Esophagus squamous epithelium (tissue), 5 donors: ENCODE measurements around the gene NRG3. TPM values are rescaled to one million over a fixed set of nuclear protein-coding genes. Genes with fewer than 3 reads are reported as not detected.

Source experiments
- DNase-seq: peaks from one replicate; lab custom pipeline; 2025; lab: John Stamatoyannopoulos, UW
- H3K27ac ChIP-seq, 4 donors: fragments of 200-600 bp; sonication (generic); one replicate each; pipeline ENCODE4 v1.5.1; 2016 to 2019; ENCODE audit warnings: mild to moderate bottlenecking in 1 of 4
- H3K27me3 ChIP-seq, 4 donors: fragments of 200-600 bp; sonication (generic); 1 replicate in 3 of 4; 2 replicates in 1 of 4; pipeline versions ENCODE4 v1.5.1 to v1.6.0; 2017 to 2021; ENCODE audit warnings: antibody characterized with exemption in 1 of 4
- H3K36me3 ChIP-seq, 3 donors: fragments of 200-600 bp; sonication (generic); one replicate each; pipeline ENCODE4 v1.5.1; 2016 to 2019
- H3K4me1 ChIP-seq, 3 donors: fragments of 200-600 bp; sonication (generic); one replicate each; pipeline ENCODE4 v1.5.1; 2017 to 2019
- H3K4me3 ChIP-seq, 4 donors: fragments of 200-600 bp; sonication (generic); 1 replicate in 3 of 4; 2 replicates in 1 of 4; pipeline ENCODE4 v1.5.1; 2016 to 2019; ENCODE audit warnings: mild to moderate bottlenecking in 2 of 4, moderate library complexity in 1 of 4
- H3K9me3 ChIP-seq, 3 donors: fragments of 200-600 bp; sonication (generic); one replicate each; pipeline ENCODE4 v1.5.1; 2016 to 2019
- CTCF ChIP-seq, 6 experiments: fragments of 450-650 bp in 4 of 6; fragments of 200-600 bp in 2 of 6; sonication (generic) in 2 of 6; IDR thresholded peaks; one replicate each; pipeline ENCODE4 v1.5.1; 2016 to 2019; ENCODE audit warnings: antibody characterized with exemption in 6 of 6, mild to moderate bottlenecking in 4 of 6, moderate library complexity in 4 of 6
- POLR2A ChIP-seq, 4 donors: fragments of 450-650 bp; IDR thresholded peaks; one replicate each; pipeline ENCODE4 v1.6.1; 2017; ENCODE audit warnings: antibody characterized with exemption in 4 of 4, mild to moderate bottlenecking in 4 of 4, moderate library complexity in 3 of 4
- WGBS, 2 donors: methylation state at CpG; one replicate each; pipeline ENCODE4 v1.1.5; 2018; 5-methylcytosine and 5-hydroxymethylcytosine counted together
- intact Hi-C: fragments of 100-400 bp; cut with DNase I; formaldehyde crosslinking; loops from one replicate; pipeline ENCODE4 v1.15.0; 2022
- total RNA-seq, 4 donors: library from RNA; depleted of rRNA; stranded (reverse); fragments of >200 nt; gene quantifications; one replicate each; pipeline ENCODE4 v1.1.0, GENCODE V29; 2016
- donor health status: DM: yes; HTN: yes; CAD: no.

Gene NRG3
- total RNA-seq, 4 donors from 2014 or later: 0.19 TPM; not detected in 3

DNA sequence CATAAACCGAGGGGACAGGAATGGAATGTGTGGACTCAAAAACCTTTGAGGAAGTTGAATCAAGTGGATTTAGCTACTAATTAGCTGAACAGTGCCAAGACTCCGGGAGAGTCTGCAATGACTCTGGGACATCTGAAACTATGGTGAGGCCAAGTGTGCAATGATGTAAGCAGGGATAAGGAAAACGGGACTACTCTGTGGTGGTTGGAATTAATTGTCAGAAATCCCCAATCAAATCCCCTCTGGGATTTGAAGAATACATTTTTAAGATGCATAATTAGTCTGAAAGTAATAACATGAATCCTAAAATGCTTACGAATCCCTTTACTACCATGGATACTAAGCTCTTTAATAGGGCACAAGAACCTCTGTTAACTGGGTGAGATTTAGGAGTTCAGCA is 602.8 kb downstream of the NRG3 start:
- intact Hi-C loops: no loop called here
- Histone ChIP-seq H3K4me1 (no peaks in the 10 kb centered on the region), H3K27me3 (no peaks in the 10 kb centered on the region), H3K4me3 (no peak overlapping the region), H3K36me3 (no peaks in the 10 kb centered on the region), H3K9me3 (no peaks in the 10 kb centered on the region), H3K27ac (no peak overlapping the region)
- WGBS, 2 donors: 66 to 74% methylated on average over 4 of the region's 4 CpGs
- no peak for DNase-seq
- TF ChIP-seq CTCF (IDR thresholded peaks at IDR 0.05) (no peak), POLR2A (IDR thresholded peaks at IDR 0.05) (no peak)

GRCh38 chr10:82492647-82493046 is 617.7 kb downstream of the NRG3 start:
- Histone ChIP-seq H3K36me3 (no peaks in the 10 kb centered on the region), H3K4me3 (no peak overlapping the region), H3K9me3 (no peaks in the 10 kb centered on the region), H3K4me1 (no peaks in the 10 kb centered on the region), H3K27ac (no peak overlapping the region), H3K27me3 (no peaks in the 10 kb centered on the region)
- DNase-seq: no peak
- no peak for TF ChIP-seq CTCF (IDR thresholded peaks at IDR 0.05)
- TF ChIP-seq POLR2A (IDR thresholded peaks at IDR 0.05): no peak
- intact Hi-C loops: no loop called here
- 52 to 71% methylated on average over 2 of the region's 2 CpGs for WGBS, 2 donors

- WGBS, 2 donors: 81 to 95% methylated on average over 1 of the region's 1 CpG
- H3K9me3 ChIP-seq: no peaks in the 10 kb centered on the region
- H3K27me3 ChIP-seq: no peaks in the 10 kb centered on the region
- no peak overlapping the region for H3K4me3 ChIP-seq
- H3K36me3 ChIP-seq: no peaks in the 10 kb centered on the region
- DNase-seq: no peak
- intact Hi-C loops: no loop called here
- H3K4me1 ChIP-seq: no peaks in the 10 kb centered on the region
- TF ChIP-seq CTCF (IDR thresholded peaks at IDR 0.05) (no peak), POLR2A (IDR thresholded peaks at IDR 0.05) (no peak)
- H3K27ac ChIP-seq: no peak overlapping the region
Measured at GRCh38 chr10:82496114-82496513, 621.1 kb downstream of the NRG3 start.

DNA sequence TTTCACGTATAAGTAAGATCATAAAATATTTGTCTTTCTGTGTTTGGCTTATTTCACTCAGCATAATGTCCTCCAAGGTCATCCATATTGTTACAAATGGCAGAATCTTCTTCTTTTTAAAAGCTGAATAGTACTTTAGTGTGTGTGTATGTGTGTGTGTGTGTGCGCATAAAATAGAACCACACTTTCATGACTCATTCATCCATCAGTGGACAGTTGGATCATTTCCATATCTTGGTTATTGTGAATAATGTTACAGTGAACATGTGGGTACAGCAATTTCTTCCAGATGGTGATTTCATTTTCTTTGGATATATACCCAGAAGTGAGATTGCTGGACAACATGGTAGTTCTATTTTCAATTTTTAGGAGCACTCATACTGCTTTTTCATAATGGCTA is 622.4 kb downstream of the NRG3 start:
- no peak overlapping the region for H3K27ac ChIP-seq
- intact Hi-C loops: no loop called here
- WGBS, 2 donors: 72 to 78% methylated on average over 2 of the region's 2 CpGs
- H3K36me3 ChIP-seq: no peaks in the 10 kb centered on the region
- no peak for DNase-seq
- no peaks in the 10 kb centered on the region for H3K27me3 ChIP-seq
- no peaks in the 10 kb centered on the region for H3K4me1 ChIP-seq
- no peak for TF ChIP-seq CTCF (IDR thresholded peaks at IDR 0.05)
- TF ChIP-seq POLR2A (IDR thresholded peaks at IDR 0.05): no peak
- H3K9me3 ChIP-seq: no peaks in the 10 kb centered on the region
- no peak overlapping the region for H3K4me3 ChIP-seq

DNA sequence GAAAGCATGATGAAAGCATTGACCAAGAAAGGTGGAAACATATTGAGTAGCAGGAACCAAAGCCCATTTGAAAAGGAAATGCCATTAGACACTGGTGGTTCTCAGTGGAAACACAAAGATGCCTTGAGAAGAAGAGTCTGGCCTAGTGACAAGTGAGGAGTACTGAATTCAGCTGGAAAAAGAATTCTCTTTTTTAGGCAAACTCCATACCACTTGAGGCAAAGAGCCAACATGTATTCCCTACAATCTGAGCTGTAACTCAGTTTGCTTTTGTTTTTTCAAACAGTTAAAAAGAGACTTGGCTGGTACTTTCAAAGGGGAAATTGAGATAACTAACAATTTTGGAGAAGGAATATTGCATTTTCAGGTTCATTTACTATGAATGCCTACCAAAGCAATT is 624.0 kb downstream of the NRG3 start:
- no peaks in the 10 kb centered on the region for H3K9me3 ChIP-seq
- intact Hi-C loops: no loop called here
- no peak for DNase-seq
- H3K27me3 ChIP-seq: no peaks in the 10 kb centered on the region
- H3K4me3 ChIP-seq: no peak overlapping the region
- no peak overlapping the region for H3K27ac ChIP-seq
- no peaks in the 10 kb centered on the region for H3K4me1 ChIP-seq
- no peaks in the 10 kb centered on the region for H3K36me3 ChIP-seq
- TF ChIP-seq POLR2A (IDR thresholded peaks at IDR 0.05) (no peak), CTCF (IDR thresholded peaks at IDR 0.05) (no peak)
